Gastroesophageal sphincter (tissue), 4 donors: ENCODE results near the gene TAS1R3. TPM values are rescaled to one million over a fixed set of nuclear protein-coding genes. Genes with fewer than 3 reads are reported as not detected.

Source experiments
- ATAC-seq: fragments of 150-250 bp; one replicate; pipeline ENCODE4 v1.9.1; 2016; ENCODE audit warnings: mild to moderate bottlenecking, moderate library complexity
- H3K27ac ChIP-seq, 4 donors: fragments of 200-600 bp; sonication (generic) in 3 of 4; 1 replicate in 3 of 4; 2 replicates in 1 of 4; pipeline ENCODE4 v1.5.1; 2016 to 2019
- H3K27me3 ChIP-seq: fragments of 200-600 bp; sonication (generic); one replicate; pipeline ENCODE4 v1.5.1; 2019
- H3K36me3 ChIP-seq, 2 donors: fragments of 200-600 bp; sonication (generic); one replicate each; pipeline ENCODE4 v1.5.1; 2019; ENCODE audit warnings: control low read depth in 1 of 2
- H3K4me1 ChIP-seq, 3 donors: fragments of 200-600 bp; sonication (generic); 1 replicate in 2 of 3; 2 replicates in 1 of 3; pipeline ENCODE4 v1.5.1; 2016 to 2019; ENCODE audit warnings: control low read depth in 2 of 3
- H3K4me3 ChIP-seq, 2 donors: fragments of 200-600 bp; sonication (generic); one replicate each; pipeline ENCODE4 v1.5.1; 2019; ENCODE audit warnings: mild to moderate bottlenecking in 1 of 2, moderate library complexity in 1 of 2
- H3K9me3 ChIP-seq, 3 donors: fragments of 200-600 bp; sonication (generic); one replicate each; pipeline ENCODE4 v1.5.1; 2017 to 2019; ENCODE audit warnings: control low read depth in 2 of 3
- EP300 ChIP-seq: sonication (generic); formaldehyde crosslinking; IDR thresholded peaks from one replicate; pipeline ENCODE4 v1.6.1; 2017; ENCODE audit warnings: antibody characterized with exemption, mild to moderate bottlenecking
- POLR2A ChIP-seq, 2 donors: fragments of 450-650 bp; IDR thresholded peaks; one replicate each; pipeline ENCODE4 v1.6.1; 2017; ENCODE audit warnings: antibody characterized with exemption in 2 of 2, mild to moderate bottlenecking in 2 of 2, moderate library complexity in 1 of 2
- POLR2AphosphoS5 ChIP-seq: sonication (generic); formaldehyde crosslinking; IDR thresholded peaks from one replicate; pipeline ENCODE4 v1.6.1; 2017; ENCODE audit warnings: antibody characterized with exemption
- WGBS, 2 donors: methylation state at CpG; one replicate each; pipeline ENCODE4 v1.1.5; 2018; ENCODE audit warnings: low coverage in 1 of 2; 5-methylcytosine and 5-hydroxymethylcytosine counted together
- total RNA-seq, 4 donors: library from RNA; depleted of rRNA; stranded (reverse); fragments of >200 nt; gene quantifications; one replicate each; pipeline ENCODE4 v1.1.0, GENCODE V29; 2016
- TF ChIP-seq, protein P1 (sequence below), 4 experiments: fragments of 200-600 bp in 2 of 4; fragments of 450-650 bp in 2 of 4; sonication (generic) in 1 of 4; IDR thresholded peaks; one replicate each; pipeline ENCODE4 v1.5.1; 2017 to 2019; ENCODE audit warnings: antibody characterized with exemption in 4 of 4, mild to moderate bottlenecking in 2 of 4, moderate library complexity in 2 of 4

TAS1R3 gene
- total RNA-seq, 4 donors from 2014 or later = 0.12 to 0.54 (median 0.40) TPM; not detected in 1

GRCh38 chr1:1329304-1330210 is 1.5 kb upstream of the TAS1R3 start:
- TF ChIP-seq POLR2A (IDR thresholded peaks at IDR 0.05) (no peak), POLR2AphosphoS5 (peak; percentile 15)
- WGBS, 2 donors = 89 to 90% methylated on average over 28 to 39 of the region's 58 CpGs
- H3K36me3 ChIP-seq = peaks cover 0 to 29% of the 10 kb centered on the region in 2 donors
- no peaks in the 10 kb centered on the region for H3K27me3 ChIP-seq
- H3K9me3 ChIP-seq = no peaks in the 10 kb centered on the region
- H3K4me1 ChIP-seq = peaks cover 0 to 43% (median 20%) of the 10 kb centered on the region in 3 donors
- H3K4me3 ChIP-seq = no peak overlapping the region
- no peak overlapping the region for H3K27ac ChIP-seq
- no peak for ATAC-seq

GRCh38 chr1:1330366-1331067 is 563 bp upstream of the TAS1R3 start:
- Histone ChIP-seq H3K4me3 (no peak overlapping the region), H3K4me1 (peaks cover 0 to 35% (median 14%) of the 10 kb centered on the region in 3 donors), H3K9me3 (no peaks in the 10 kb centered on the region), H3K27ac (no peak overlapping the region), H3K36me3 (peaks cover 0 to 31% of the 10 kb centered on the region in 2 donors), H3K27me3 (no peaks in the 10 kb centered on the region)
- no peak for TF ChIP-seq EP300
- no peak for TF ChIP-seq POLR2AphosphoS5
- no peak for ATAC-seq
- 80% methylated on average over 1 of the region's 15 CpGs; no CpG with 5 or more reads in 1 of the 2 donors for WGBS, 2 donors

GRCh38 chr1:1332031-1332755 is 1.1 kb downstream of the TAS1R3 start:
- H3K9me3 ChIP-seq = no peaks in the 10 kb centered on the region
- no peak overlapping the region for H3K27ac ChIP-seq
- peaks cover 0 to 18% (median 7%) of the 10 kb centered on the region in 3 donors for H3K4me1 ChIP-seq
- TF ChIP-seq, protein P1, sequence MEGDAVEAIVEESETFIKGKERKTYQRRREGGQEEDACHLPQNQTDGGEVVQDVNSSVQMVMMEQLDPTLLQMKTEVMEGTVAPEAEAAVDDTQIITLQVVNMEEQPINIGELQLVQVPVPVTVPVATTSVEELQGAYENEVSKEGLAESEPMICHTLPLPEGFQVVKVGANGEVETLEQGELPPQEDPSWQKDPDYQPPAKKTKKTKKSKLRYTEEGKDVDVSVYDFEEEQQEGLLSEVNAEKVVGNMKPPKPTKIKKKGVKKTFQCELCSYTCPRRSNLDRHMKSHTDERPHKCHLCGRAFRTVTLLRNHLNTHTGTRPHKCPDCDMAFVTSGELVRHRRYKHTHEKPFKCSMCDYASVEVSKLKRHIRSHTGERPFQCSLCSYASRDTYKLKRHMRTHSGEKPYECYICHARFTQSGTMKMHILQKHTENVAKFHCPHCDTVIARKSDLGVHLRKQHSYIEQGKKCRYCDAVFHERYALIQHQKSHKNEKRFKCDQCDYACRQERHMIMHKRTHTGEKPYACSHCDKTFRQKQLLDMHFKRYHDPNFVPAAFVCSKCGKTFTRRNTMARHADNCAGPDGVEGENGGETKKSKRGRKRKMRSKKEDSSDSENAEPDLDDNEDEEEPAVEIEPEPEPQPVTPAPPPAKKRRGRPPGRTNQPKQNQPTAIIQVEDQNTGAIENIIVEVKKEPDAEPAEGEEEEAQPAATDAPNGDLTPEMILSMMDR (IDR thresholded peaks at IDR 0.05) = no peak
- TF ChIP-seq EP300 = no peak
- TF ChIP-seq POLR2AphosphoS5 = no peak
- no peak for TF ChIP-seq POLR2A (IDR thresholded peaks at IDR 0.05)
- WGBS, 2 donors = no CpG with 5 or more reads among the region's 57 CpGs
- H3K36me3 ChIP-seq = peaks cover 0 to 39% of the 10 kb centered on the region in 2 donors
- no peaks in the 10 kb centered on the region for H3K27me3 ChIP-seq
- ATAC-seq = no peak
- H3K4me3 ChIP-seq = no peak overlapping the region

DNA sequence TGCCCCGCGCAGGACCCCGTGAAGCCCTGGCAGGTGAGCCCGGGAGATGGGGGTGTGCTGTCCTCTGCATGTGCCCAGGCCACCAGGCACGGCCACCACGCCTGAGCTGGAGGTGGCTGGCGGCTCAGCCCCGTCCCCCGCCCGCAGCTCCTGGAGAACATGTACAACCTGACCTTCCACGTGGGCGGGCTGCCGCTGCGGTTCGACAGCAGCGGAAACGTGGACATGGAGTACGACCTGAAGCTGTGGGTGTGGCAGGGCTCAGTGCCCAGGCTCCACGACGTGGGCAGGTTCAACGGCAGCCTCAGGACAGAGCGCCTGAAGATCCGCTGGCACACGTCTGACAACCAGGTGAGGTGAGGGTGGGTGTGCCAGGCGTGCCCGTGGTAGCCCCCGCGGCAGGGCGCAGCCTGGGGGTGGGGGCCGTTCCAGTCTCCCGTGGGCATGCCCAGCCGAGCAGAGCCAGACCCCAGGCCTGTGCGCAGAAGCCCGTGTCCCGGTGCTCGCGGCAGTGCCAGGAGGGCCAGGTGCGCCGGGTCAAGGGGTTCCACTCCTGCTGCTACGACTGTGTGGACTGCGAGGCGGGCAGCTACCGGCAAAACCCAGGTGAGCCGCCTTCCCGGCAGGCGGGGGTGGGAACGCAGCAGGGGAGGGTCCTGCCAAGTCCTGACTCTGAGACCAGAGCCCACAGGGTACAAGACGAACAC is 1.8 kb downstream of the TAS1R3 start:
- no peak for ATAC-seq
- H3K4me1 ChIP-seq = peaks cover 0 to 17% (median 7%) of the 10 kb centered on the region in 3 donors
- no peak overlapping the region for H3K27ac ChIP-seq
- no peaks in the 10 kb centered on the region for H3K9me3 ChIP-seq
- H3K4me3 ChIP-seq = no peak overlapping the region
- peaks cover 0 to 39% of the 10 kb centered on the region in 2 donors for H3K36me3 ChIP-seq
- no peaks in the 10 kb centered on the region for H3K27me3 ChIP-seq
- TF ChIP-seq EP300 = no peak
- no peak for TF ChIP-seq POLR2AphosphoS5
- no peak for TF ChIP-seq POLR2A (IDR thresholded peaks at IDR 0.05)
- TF ChIP-seq, protein P1 (IDR thresholded peaks at IDR 0.05) = no peak
- 76% methylated on average over 6 of the region's 48 CpGs; no CpG with 5 or more reads in 1 of the 2 donors for WGBS, 2 donors

DNA sequence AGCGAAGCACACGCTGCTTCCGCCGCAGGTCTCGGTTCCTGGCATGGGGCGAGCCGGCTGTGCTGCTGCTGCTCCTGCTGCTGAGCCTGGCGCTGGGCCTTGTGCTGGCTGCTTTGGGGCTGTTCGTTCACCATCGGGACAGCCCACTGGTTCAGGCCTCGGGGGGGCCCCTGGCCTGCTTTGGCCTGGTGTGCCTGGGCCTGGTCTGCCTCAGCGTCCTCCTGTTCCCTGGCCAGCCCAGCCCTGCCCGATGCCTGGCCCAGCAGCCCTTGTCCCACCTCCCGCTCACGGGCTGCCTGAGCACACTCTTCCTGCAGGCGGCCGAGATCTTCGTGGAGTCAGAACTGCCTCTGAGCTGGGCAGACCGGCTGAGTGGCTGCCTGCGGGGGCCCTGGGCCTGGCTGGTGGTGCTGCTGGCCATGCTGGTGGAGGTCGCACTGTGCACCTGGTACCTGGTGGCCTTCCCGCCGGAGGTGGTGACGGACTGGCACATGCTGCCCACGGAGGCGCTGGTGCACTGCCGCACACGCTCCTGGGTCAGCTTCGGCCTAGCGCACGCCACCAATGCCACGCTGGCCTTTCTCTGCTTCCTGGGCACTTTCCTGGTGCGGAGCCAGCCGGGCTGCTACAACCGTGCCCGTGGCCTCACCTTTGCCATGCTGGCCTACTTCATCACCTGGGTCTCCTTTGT is 2.6 kb downstream of the TAS1R3 start:
- peak; percentile 14 for ATAC-seq
- 93 to 100% methylated on average over 1 to 6 of the region's 36 CpGs for WGBS, 2 donors
- no peak for TF ChIP-seq POLR2AphosphoS5
- no peak for TF ChIP-seq POLR2A (IDR thresholded peaks at IDR 0.05)
- TF ChIP-seq, protein P1 (IDR thresholded peaks at IDR 0.05) = no peak
- TF ChIP-seq EP300 = no peak
- Histone ChIP-seq H3K4me1 (peaks cover 0 to 17% (median 7%) of the 10 kb centered on the region in 3 donors), H3K27me3 (no peaks in the 10 kb centered on the region), H3K9me3 (no peaks in the 10 kb centered on the region), H3K36me3 (peaks cover 0 to 39% of the 10 kb centered on the region in 2 donors), H3K27ac (no peak overlapping the region), H3K4me3 (no peak overlapping the region)
